ENCODE results near the gene PRSS36. TPM values are rescaled to one million over a fixed set of nuclear protein-coding genes. Genes with fewer than 3 reads are reported as not detected.
A peak's percentile ranks its signal among the peaks of the same experiment; 100 is the strongest.
"Not testable (repeated sequence)": the region's sequence is repeated elsewhere in the genome, so short reads cannot be mapped to it uniquely, and the experiment has no call there.

The PRSS36 gene
- total RNA-seq, 2 donors from 2014 or later: 1.3 to 1.9 TPM

DNA sequence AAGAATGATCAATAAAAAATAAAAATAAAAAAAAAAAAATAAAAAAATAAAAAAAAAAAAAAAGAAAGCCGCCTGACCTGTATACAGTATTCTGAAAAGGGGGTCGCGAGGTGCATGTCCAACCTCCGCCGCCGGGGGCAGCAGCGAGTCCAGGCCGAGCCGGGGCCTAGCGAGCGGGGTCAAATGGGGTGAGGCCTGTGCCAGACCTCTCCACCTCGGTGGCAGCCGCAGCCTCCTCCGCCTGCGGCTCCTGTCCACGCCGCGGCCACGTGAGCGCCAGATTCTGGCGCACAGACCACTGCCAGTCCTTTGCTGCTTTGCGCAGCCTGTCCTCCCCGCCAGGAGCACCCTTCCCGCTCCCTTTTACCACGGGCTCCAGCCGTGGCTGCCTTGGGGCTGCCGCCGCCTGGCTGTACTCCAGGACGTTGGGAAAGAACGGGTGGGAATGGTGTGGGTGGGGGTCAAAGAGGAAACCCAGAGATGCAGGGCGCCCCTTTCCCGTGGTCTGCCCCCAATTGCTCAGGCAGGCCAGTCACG, 44.1 kb downstream of the PRSS36 start:
- DNase-seq (ENCODE audit: low spot score): peak; percentile 92
- H3K27ac ChIP-seq: peak overlapping the region; percentile 63 to 71
- H3K4me1 ChIP-seq: peaks cover 0 to 24% of the 10 kb centered on the region in 2 donors
- TF ChIP-seq, protein P1, sequence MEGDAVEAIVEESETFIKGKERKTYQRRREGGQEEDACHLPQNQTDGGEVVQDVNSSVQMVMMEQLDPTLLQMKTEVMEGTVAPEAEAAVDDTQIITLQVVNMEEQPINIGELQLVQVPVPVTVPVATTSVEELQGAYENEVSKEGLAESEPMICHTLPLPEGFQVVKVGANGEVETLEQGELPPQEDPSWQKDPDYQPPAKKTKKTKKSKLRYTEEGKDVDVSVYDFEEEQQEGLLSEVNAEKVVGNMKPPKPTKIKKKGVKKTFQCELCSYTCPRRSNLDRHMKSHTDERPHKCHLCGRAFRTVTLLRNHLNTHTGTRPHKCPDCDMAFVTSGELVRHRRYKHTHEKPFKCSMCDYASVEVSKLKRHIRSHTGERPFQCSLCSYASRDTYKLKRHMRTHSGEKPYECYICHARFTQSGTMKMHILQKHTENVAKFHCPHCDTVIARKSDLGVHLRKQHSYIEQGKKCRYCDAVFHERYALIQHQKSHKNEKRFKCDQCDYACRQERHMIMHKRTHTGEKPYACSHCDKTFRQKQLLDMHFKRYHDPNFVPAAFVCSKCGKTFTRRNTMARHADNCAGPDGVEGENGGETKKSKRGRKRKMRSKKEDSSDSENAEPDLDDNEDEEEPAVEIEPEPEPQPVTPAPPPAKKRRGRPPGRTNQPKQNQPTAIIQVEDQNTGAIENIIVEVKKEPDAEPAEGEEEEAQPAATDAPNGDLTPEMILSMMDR (IDR thresholded peaks at IDR 0.05): peak; percentile 78 to 97
- H3K36me3 ChIP-seq: peaks cover 15% of the 10 kb centered on the region
- peak overlapping the region in 1 of 2 donors; percentile 29 for H3K4me3 ChIP-seq
- no peaks in the 10 kb centered on the region for H3K9me3 ChIP-seq
- H3K27me3 ChIP-seq: no peaks in the 10 kb centered on the region

- not testable (repeated sequence) for H3K4me1 ChIP-seq; H3K9me3 ChIP-seq; DNase-seq (ENCODE audit: low spot score); H3K36me3 ChIP-seq; H3K27me3 ChIP-seq; H3K27ac ChIP-seq; H3K4me3 ChIP-seq
Measured at GRCh38 chr16:31100876-31101641, 48.8 kb downstream of the PRSS36 start.

- TF ChIP-seq, protein P1 (IDR thresholded peaks at IDR 0.05): no peak
- peaks cover 0 to 7% of the 10 kb centered on the region in 2 donors for H3K4me1 ChIP-seq
- H3K27ac ChIP-seq: no peak overlapping the region
- no peaks in the 10 kb centered on the region for H3K27me3 ChIP-seq
- H3K9me3 ChIP-seq: no peaks in the 10 kb centered on the region
- no peak for DNase-seq (ENCODE audit: low spot score)
- H3K36me3 ChIP-seq: no peaks in the 10 kb centered on the region
- no peak overlapping the region for H3K4me3 ChIP-seq
Measured at GRCh38 chr16:31099860-31100638, 49.8 kb downstream of the PRSS36 start.

DNA sequence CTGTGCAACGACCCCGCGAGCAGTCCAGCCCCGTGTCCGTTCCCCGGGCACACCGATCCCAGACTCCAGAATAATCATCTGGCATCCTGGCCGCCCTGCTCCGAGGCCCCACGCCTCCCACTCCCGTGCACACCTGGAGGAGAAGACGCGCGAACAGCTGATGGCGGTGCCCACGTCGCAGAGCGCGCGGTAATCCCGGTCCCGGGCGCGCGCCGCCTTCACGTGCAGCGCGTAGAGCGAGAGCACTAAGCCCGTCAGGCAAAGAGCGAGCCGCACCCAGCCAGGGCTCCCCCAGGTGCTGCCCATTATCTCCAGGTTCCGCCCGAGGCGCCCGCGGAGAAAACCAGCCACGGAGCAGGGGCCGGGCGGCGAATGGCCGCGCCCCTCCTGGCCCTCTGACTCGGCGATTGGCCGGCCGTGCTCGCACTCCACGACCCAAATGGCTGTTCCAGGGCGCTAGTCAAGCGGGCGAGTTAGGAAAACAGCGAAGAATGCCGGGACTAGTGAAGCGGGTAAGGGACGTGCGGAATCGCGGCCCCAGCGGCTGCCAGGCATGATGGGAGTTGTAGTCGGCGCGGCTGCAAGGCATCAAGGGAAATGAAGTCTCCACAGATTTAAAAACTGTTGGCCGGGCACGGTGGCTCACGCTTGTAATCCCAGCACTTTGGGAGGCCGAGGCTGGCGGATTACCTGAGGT, 55.3 kb downstream of the PRSS36 start, which contains the start of gene VKORC1:
TSS of gene VKORC1 (minus strand) at position 374 of the 697 bp plus-strand sequence. CDS start at position 306, 68 bp downstream.
- H3K9me3 ChIP-seq: no peaks in the 10 kb centered on the region
- peak within 1 kb of the TSS; percentile 85 to 86 for H3K27ac ChIP-seq
- TF ChIP-seq, protein P1 (IDR thresholded peaks at IDR 0.05): no peak
- peaks cover 0 to 26% of the 10 kb centered on the region in 2 donors for H3K4me1 ChIP-seq
- peak; percentile 98 for DNase-seq (ENCODE audit: low spot score)
- peaks cover 12% of the 10 kb centered on the region for H3K36me3 ChIP-seq
- peak within 1 kb of the TSS; percentile 63 to 88 for H3K4me3 ChIP-seq
- H3K27me3 ChIP-seq: no peaks in the 10 kb centered on the region

- Histone ChIP-seq H3K9me3 (no peaks in the 10 kb centered on the region), H3K36me3 (peaks cover 15% of the 10 kb centered on the region), H3K27me3 (no peaks in the 10 kb centered on the region), H3K4me3 (peak overlapping the region; percentile 63 to 88), H3K27ac (peak overlapping the region; percentile 85 to 86), H3K4me1 (peaks cover 0 to 26% of the 10 kb centered on the region in 2 donors)
- TF ChIP-seq, protein P1 (IDR thresholded peaks at IDR 0.05): no peak
- no peak for DNase-seq (ENCODE audit: low spot score)
Measured at GRCh38 chr16:31094088-31094423, 55.8 kb downstream of the PRSS36 start.
